ENCODE data around the gene TCF4.

Gene TCF4

GRCh38 chr18:55508651-55509050, 79.3 kb downstream of the TCF4 start:
- H3K4me3 ChIP-seq (ENCODE audit: low read length), result no peak overlapping the region
- no peak for DNase-seq (ENCODE audit: low read depth)
- no peak for TF ChIP-seq CTCF (conservative IDR thresholded peaks at IDR 0.05; ENCODE audit: low read depth, low read length)

GRCh38 chr18:55506074-55506473, 81.9 kb downstream of the TCF4 start:
- no peak overlapping the region for H3K4me3 ChIP-seq (ENCODE audit: low read length)
- TF ChIP-seq CTCF (conservative IDR thresholded peaks at IDR 0.05; ENCODE audit: low read depth, low read length), result no peak
- DNase-seq (ENCODE audit: low read depth), result no peak

GRCh38 chr18:55504808-55505207, 83.2 kb downstream of the TCF4 start:
- H3K4me3 ChIP-seq (ENCODE audit: low read length), result no peak overlapping the region
- DNase-seq (ENCODE audit: low read depth), result no peak
- no peak for TF ChIP-seq CTCF (conservative IDR thresholded peaks at IDR 0.05; ENCODE audit: low read depth, low read length)

- no peak for DNase-seq (ENCODE audit: low read depth)
- TF ChIP-seq CTCF (conservative IDR thresholded peaks at IDR 0.05; ENCODE audit: low read depth, low read length), result no peak
- no peak overlapping the region for H3K4me3 ChIP-seq (ENCODE audit: low read length)
Observed at GRCh38 chr18:55503167-55503820, 84.7 kb downstream of the TCF4 start.

GRCh38 chr18:55501982-55502710, 85.8 kb downstream of the TCF4 start:
- no peak for TF ChIP-seq CTCF (conservative IDR thresholded peaks at IDR 0.05; ENCODE audit: low read depth, low read length)
- H3K4me3 ChIP-seq (ENCODE audit: low read length), result no peak overlapping the region
- no peak for DNase-seq (ENCODE audit: low read depth)

GRCh38 chr18:55501579-55501978, 86.4 kb downstream of the TCF4 start:
- no peak for DNase-seq (ENCODE audit: low read depth)
- no peak for TF ChIP-seq CTCF (conservative IDR thresholded peaks at IDR 0.05; ENCODE audit: low read depth, low read length)
- H3K4me3 ChIP-seq (ENCODE audit: low read length), result no peak overlapping the region
